Keratinocyte (primary cell): ENCODE measurements around the gene SLC22A31.

Experiments
- CTCF ChIP-seq, 3 experiments: IDR thresholded peaks in 1 of 3; conservative IDR thresholded peaks in 1 of 3; optimal IDR thresholded peaks in 1 of 3; 2 replicates in 2 of 3; 3 replicates in 1 of 3; pipeline versions ENCODE3 to v1.5.1; 2011; ENCODE audit warnings: low read length in 3 of 3, mild to moderate bottlenecking in 3 of 3, moderate library complexity in 2 of 3, control low read depth in 1 of 3, inconsistent platforms in 1 of 3; ENCODE audit not compliant: insufficient read depth in 2 of 3; ENCODE audit errors: extremely low read depth in 1 of 3
- EZH2 ChIP-seq: IDR thresholded peaks from one replicate; pipeline ENCODE4 v1.6.1; 2012; ENCODE audit warnings: inconsistent platforms, mild to moderate bottlenecking, low read length, moderate library complexity

- no peak for TF ChIP-seq CTCF (optimal IDR thresholded peaks at IDR 0.05 in 1 of 3, IDR thresholded peaks at IDR 0.05 in 1 of 3, conservative IDR thresholded peaks at IDR 0.05 in 1 of 3; ENCODE audit: extremely low read depth in 1 of 3, insufficient read depth in 2 of 3, low read length in 3 of 3)
- TF ChIP-seq EZH2, result no peak
These were observed 10.0 kb upstream of the SLC22A31 start for GRCh38 chr16:89210165-89210903.
